ENCODE data around the gene TECRL. TPM values are rescaled to one million over a fixed set of nuclear protein-coding genes. Genes with fewer than 3 reads are reported as not detected.

TECRL gene
- total RNA-seq, 1 experiment from 2014 or later: not detected

DNA sequence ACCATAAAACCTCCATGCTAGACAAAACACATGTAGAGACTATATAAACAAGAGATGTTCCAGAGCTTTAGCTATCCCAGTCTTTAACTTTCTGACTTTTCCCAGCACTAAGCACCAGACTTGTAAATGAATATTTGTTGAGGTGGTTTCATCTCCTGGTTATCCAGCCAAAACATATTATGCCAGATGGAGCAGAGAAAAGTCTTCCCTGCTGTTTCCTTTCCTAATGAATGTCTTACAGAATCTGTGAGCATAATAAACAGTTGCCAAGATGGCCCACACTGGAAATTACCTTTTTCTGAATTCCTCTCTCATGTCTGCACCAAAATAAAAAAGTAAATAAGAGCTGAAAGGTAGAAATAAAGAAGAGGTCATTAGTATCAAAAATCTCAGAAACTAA lies 159.2 kb downstream of the TECRL start:
- Histone ChIP-seq H3K4me2 (ENCODE audit: low read length) (no peak overlapping the region), H3K4me3 (replicated peaks in 1 of 2; ENCODE audit: low read depth in 1 of 2, low read length in 2 of 2) (no peak overlapping the region), H3K27ac (ENCODE audit: low read depth, low read length) (no peak overlapping the region), H3K9me2 (ENCODE audit: insufficient read depth) (no peaks in the 10 kb centered on the region), H4K20me1 (ENCODE audit: insufficient read depth) (no peaks in the 10 kb centered on the region), H3K9ac (ENCODE audit: low read length) (no peak overlapping the region), H3K36me3 (ENCODE audit: control insufficient read depth in 1 of 2, insufficient read depth in 2 of 2, low read length in 2 of 2) (no peaks in the 10 kb centered on the region), H2AFZ (ENCODE audit: low read depth, low read length, poor library complexity, severe bottlenecking) (no peak overlapping the region), H3K4me1 (ENCODE audit: control insufficient read depth in 1 of 2, insufficient read depth in 2 of 2, low read length in 2 of 2) (no peaks in the 10 kb centered on the region), H3K9me3 (ENCODE audit: control insufficient read depth in 1 of 2, insufficient read depth in 1 of 2, low read depth in 1 of 2, low read length in 2 of 2) (peaks cover 0 to 27% of the 10 kb centered on the region in 2 experiments; a peak in 2 of 4 replicates), H3K27me3 (ENCODE audit: insufficient read depth, low read length) (no peaks in the 10 kb centered on the region), H3K79me2 (ENCODE audit: insufficient read depth, low read length) (no peaks in the 10 kb centered on the region)
- BruUV-seq (replicated peaks): no TSS peak
- ChIA-PET CTCF (no interaction called here), RAD21 (ENCODE audit: low non-redundant PET in 1 of 2, low total read pairs in 2 of 2, uncharacterized antibody in 2 of 2, unreplicated experiment in 2 of 2) (no interaction called here), POLR2A (no interaction called here)
- TF ChIP-seq JUND (IDR thresholded peaks at IDR 0.05) (no peak), YY1 (IDR thresholded peaks at IDR 0.05; ENCODE audit: extremely low read depth, insufficient replicate concordance, low read depth, low read length) (no peak), EZH2phosphoT487 (IDR thresholded peaks at IDR 0.05; ENCODE audit: borderline replicate concordance) (no peak), TCF7L2 (IDR thresholded peaks at IDR 0.05; ENCODE audit: borderline replicate concordance, extremely low read depth, insufficient read depth, insufficient read length) (no peak), EGR1 (IDR thresholded peaks at IDR 0.05; ENCODE audit: low read depth) (no peak), ELF1 (IDR thresholded peaks at IDR 0.05; ENCODE audit: borderline replicate concordance, low read depth) (no peak), FOSL1 (IDR thresholded peaks at IDR 0.05; ENCODE audit: low read depth) (no peak), MAX (IDR thresholded peaks at IDR 0.05) (no peak), CEBPB (IDR thresholded peaks at IDR 0.05; ENCODE audit: low read depth) (no peak)
- TF ChIP-seq, protein P1, sequence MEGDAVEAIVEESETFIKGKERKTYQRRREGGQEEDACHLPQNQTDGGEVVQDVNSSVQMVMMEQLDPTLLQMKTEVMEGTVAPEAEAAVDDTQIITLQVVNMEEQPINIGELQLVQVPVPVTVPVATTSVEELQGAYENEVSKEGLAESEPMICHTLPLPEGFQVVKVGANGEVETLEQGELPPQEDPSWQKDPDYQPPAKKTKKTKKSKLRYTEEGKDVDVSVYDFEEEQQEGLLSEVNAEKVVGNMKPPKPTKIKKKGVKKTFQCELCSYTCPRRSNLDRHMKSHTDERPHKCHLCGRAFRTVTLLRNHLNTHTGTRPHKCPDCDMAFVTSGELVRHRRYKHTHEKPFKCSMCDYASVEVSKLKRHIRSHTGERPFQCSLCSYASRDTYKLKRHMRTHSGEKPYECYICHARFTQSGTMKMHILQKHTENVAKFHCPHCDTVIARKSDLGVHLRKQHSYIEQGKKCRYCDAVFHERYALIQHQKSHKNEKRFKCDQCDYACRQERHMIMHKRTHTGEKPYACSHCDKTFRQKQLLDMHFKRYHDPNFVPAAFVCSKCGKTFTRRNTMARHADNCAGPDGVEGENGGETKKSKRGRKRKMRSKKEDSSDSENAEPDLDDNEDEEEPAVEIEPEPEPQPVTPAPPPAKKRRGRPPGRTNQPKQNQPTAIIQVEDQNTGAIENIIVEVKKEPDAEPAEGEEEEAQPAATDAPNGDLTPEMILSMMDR (IDR thresholded peaks at IDR 0.05 in 2 of 3, conservative IDR thresholded peaks at IDR 0.05 in 1 of 3; ENCODE audit: borderline replicate concordance in 1 of 3, insufficient read depth in 1 of 3, low read depth in 2 of 3, low read length in 2 of 3): no peak
- TF ChIP-seq, protein P2, sequence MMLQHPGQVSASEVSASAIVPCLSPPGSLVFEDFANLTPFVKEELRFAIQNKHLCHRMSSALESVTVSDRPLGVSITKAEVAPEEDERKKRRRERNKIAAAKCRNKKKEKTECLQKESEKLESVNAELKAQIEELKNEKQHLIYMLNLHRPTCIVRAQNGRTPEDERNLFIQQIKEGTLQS (IDR thresholded peaks at IDR 0.05): no peak
- TF ChIP-seq, protein P3, sequence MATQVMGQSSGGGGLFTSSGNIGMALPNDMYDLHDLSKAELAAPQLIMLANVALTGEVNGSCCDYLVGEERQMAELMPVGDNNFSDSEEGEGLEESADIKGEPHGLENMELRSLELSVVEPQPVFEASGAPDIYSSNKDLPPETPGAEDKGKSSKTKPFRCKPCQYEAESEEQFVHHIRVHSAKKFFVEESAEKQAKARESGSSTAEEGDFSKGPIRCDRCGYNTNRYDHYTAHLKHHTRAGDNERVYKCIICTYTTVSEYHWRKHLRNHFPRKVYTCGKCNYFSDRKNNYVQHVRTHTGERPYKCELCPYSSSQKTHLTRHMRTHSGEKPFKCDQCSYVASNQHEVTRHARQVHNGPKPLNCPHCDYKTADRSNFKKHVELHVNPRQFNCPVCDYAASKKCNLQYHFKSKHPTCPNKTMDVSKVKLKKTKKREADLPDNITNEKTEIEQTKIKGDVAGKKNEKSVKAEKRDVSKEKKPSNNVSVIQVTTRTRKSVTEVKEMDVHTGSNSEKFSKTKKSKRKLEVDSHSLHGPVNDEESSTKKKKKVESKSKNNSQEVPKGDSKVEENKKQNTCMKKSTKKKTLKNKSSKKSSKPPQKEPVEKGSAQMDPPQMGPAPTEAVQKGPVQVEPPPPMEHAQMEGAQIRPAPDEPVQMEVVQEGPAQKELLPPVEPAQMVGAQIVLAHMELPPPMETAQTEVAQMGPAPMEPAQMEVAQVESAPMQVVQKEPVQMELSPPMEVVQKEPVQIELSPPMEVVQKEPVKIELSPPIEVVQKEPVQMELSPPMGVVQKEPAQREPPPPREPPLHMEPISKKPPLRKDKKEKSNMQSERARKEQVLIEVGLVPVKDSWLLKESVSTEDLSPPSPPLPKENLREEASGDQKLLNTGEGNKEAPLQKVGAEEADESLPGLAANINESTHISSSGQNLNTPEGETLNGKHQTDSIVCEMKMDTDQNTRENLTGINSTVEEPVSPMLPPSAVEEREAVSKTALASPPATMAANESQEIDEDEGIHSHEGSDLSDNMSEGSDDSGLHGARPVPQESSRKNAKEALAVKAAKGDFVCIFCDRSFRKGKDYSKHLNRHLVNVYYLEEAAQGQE (IDR thresholded peaks at IDR 0.05; ENCODE audit: low read depth): no peak
- no peak for DNase-seq (ENCODE audit: low read depth, low spot score)
- ATAC-seq: no peak
- intact Hi-C loops (cut with micrococcal nuclease): no loop called here

Data from HCT116 (cell line).